ENCODE measurements around the gene ZNF346. TPM values are rescaled to one million over a fixed set of nuclear protein-coding genes. Genes with fewer than 3 reads are reported as not detected.
A peak's percentile ranks its signal among the peaks of the same experiment; 100 is the strongest.

ZNF346 gene
- total RNA-seq, 1 experiment from 2014 or later = 31.2 TPM

- H3K36me3 Mint-ChIP-seq (ENCODE audit: insufficient read depth, unreplicated experiment) = peaks cover 80% of the 10 kb centered on the region
- H3K27ac Mint-ChIP-seq (ENCODE audit: unreplicated experiment) = no peak overlapping the region
- BruUV-seq (replicated peaks) = no TSS peak
- CTCF ChIA-PET = interaction anchor here (0.6 kb wide), 1 partner anchor 668 kb away, joined by 4 read pairs; no protein-coding TSS in a partner anchor
- no peaks in the 10 kb centered on the region for H3K9me3 Mint-ChIP-seq (ENCODE audit: low read depth, unreplicated experiment)
- intact Hi-C loops (cut with micrococcal nuclease; ENCODE audit: unreplicated experiment) = no loop called here
- no peak for DNase-seq
- H3K27me3 Mint-ChIP-seq (ENCODE audit: unreplicated experiment) = no peaks in the 10 kb centered on the region
- no peak for TF ChIP-seq CTCF (IDR thresholded peaks at IDR 0.05; ENCODE audit: unreplicated experiment)
- peaks cover 24% of the 10 kb centered on the region for H3K4me1 Mint-ChIP-seq (ENCODE audit: low read depth, unreplicated experiment)
- no peak overlapping the region for H3K4me3 Mint-ChIP-seq (ENCODE audit: low read depth, unreplicated experiment)
These were observed 73.9 kb downstream of the ZNF346 start for GRCh38 chr5:177096162-177097015.

- no peak for DNase-seq
- TSS peak; percentile 36 for BruUV-seq (replicated peaks)
- H3K27me3 Mint-ChIP-seq (ENCODE audit: unreplicated experiment) = no peaks in the 10 kb centered on the region
- peaks cover 73% of the 10 kb centered on the region for H3K36me3 Mint-ChIP-seq (ENCODE audit: insufficient read depth, unreplicated experiment)
- H3K4me3 Mint-ChIP-seq (ENCODE audit: low read depth, unreplicated experiment) = no peak overlapping the region
- peaks cover 24% of the 10 kb centered on the region for H3K4me1 Mint-ChIP-seq (ENCODE audit: low read depth, unreplicated experiment)
- TF ChIP-seq CTCF (IDR thresholded peaks at IDR 0.05; ENCODE audit: unreplicated experiment) = no peak
- no peaks in the 10 kb centered on the region for H3K9me3 Mint-ChIP-seq (ENCODE audit: low read depth, unreplicated experiment)
- H3K27ac Mint-ChIP-seq (ENCODE audit: unreplicated experiment) = no peak overlapping the region
- CTCF ChIA-PET = interaction anchor here (0.5 to 1.2 kb wide), 2 partner anchors 10 to 158 kb away, joined by 3 to 6 read pairs; partner anchors contain the start of gene FGFR4
- intact Hi-C loops (cut with micrococcal nuclease; ENCODE audit: unreplicated experiment) = no loop called here
These were observed 74.8 kb downstream of the ZNF346 start for GRCh38 chr5:177097016-177097985.

- no peak for TF ChIP-seq CTCF (IDR thresholded peaks at IDR 0.05; ENCODE audit: unreplicated experiment)
- intact Hi-C loops (cut with micrococcal nuclease; ENCODE audit: unreplicated experiment) = no loop called here
- H3K4me1 Mint-ChIP-seq (ENCODE audit: low read depth, unreplicated experiment) = peaks cover 25% of the 10 kb centered on the region
These were observed 75.6 kb downstream of the ZNF346 start for GRCh38 chr5:177098120-177098469.

GRCh38 chr5:177098470-177099141 lies 76.1 kb downstream of the ZNF346 start:
- TF ChIP-seq CTCF (IDR thresholded peaks at IDR 0.05; ENCODE audit: unreplicated experiment) = no peak
- no TSS peak for BruUV-seq (replicated peaks)
- CTCF ChIA-PET = interaction anchor here (0.6 to 1.2 kb wide), 3 partner anchors 12 to 21 kb away, joined by 6 to 9 read pairs (median 6); partner anchors contain the start of gene FGFR4
- peak overlapping the region; percentile 18 for H3K27ac Mint-ChIP-seq (ENCODE audit: unreplicated experiment)
- no peaks in the 10 kb centered on the region for H3K9me3 Mint-ChIP-seq (ENCODE audit: low read depth, unreplicated experiment)
- H3K4me1 Mint-ChIP-seq (ENCODE audit: low read depth, unreplicated experiment) = peaks cover 30% of the 10 kb centered on the region
- no peak for DNase-seq
- no peaks in the 10 kb centered on the region for H3K27me3 Mint-ChIP-seq (ENCODE audit: unreplicated experiment)
- intact Hi-C loops (cut with micrococcal nuclease; ENCODE audit: unreplicated experiment) = no loop called here
- H3K4me3 Mint-ChIP-seq (ENCODE audit: low read depth, unreplicated experiment) = no peak overlapping the region
- H3K36me3 Mint-ChIP-seq (ENCODE audit: insufficient read depth, unreplicated experiment) = peaks cover 59% of the 10 kb centered on the region

More at GRCh38 chr5:177098120-177098469, 75.6 kb downstream of the ZNF346 start:
- H3K36me3 Mint-ChIP-seq (ENCODE audit: insufficient read depth, unreplicated experiment) = peaks cover 65% of the 10 kb centered on the region
- DNase-seq = no peak
- no peak overlapping the region for H3K27ac Mint-ChIP-seq (ENCODE audit: unreplicated experiment)
- H3K27me3 Mint-ChIP-seq (ENCODE audit: unreplicated experiment) = no peaks in the 10 kb centered on the region
- BruUV-seq (replicated peaks) = no TSS peak
- CTCF ChIA-PET = interaction anchor here (0.6 to 1.2 kb wide), 2 partner anchors 11 to 13 kb away, joined by 6 to 9 read pairs; partner anchors contain the start of gene FGFR4
- H3K4me3 Mint-ChIP-seq (ENCODE audit: low read depth, unreplicated experiment) = no peak overlapping the region
- H3K9me3 Mint-ChIP-seq (ENCODE audit: low read depth, unreplicated experiment) = no peaks in the 10 kb centered on the region

Measured in Calu3 (cell line).